ENCODE results near the gene MAPT.
"Not testable (repeated sequence)": the region's sequence is repeated elsewhere in the genome, so short reads cannot be mapped to it uniquely, and the experiment has no call there.

MAPT gene

DNA sequence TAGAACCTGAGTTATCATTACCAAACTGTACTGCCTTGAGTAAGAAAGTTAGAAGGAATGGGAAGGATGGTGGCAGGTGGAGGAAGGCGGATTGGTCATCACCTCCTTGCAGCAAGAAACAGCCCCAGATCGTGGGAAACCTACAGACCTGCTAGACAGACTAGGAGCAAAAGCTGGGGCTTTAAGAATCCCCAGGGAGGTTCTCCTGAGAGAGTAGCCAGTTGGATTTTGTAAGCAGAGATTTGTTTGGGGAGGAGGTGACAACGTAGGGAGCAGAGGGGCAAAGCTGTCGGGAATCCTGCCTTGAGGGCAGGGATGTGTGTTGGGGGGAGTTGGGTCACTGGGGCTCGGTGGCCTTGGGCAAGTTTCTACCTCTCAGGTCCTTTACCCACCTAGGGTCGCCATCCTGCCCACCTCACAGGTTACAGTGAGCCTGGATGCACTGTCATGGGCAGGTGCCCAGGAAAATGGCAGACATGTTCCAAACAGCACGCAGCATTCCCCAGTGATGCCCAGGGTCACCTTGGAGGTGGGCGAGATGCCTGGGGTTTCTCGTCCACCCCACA lies 55.5 kb downstream of the MAPT start:
- no peak for DNase-seq (ENCODE audit: low spot score)
- FAIRE-seq, result no peak

DNA sequence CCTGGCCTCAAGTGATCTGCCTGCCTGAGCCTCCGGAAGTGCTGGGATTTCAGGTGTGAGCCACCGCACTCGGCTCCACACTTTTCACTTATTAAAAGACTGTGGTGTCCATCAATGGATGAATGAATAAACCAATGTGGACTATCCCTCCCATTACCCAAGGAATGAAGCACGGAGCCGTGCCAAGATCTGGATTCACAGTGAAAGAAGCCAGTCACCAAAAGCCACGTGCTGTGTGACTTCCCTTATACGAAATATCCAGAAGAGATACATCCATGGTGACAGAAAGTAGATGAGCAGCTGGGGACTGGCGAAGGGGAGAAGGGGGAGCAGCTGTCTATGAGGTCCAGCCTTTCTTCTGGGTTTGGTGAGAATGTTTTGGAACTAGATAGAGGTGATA lies 56.5 kb downstream of the MAPT start:
- FAIRE-seq (no peak), DNase-seq (ENCODE audit: low spot score) (no peak)

DNA sequence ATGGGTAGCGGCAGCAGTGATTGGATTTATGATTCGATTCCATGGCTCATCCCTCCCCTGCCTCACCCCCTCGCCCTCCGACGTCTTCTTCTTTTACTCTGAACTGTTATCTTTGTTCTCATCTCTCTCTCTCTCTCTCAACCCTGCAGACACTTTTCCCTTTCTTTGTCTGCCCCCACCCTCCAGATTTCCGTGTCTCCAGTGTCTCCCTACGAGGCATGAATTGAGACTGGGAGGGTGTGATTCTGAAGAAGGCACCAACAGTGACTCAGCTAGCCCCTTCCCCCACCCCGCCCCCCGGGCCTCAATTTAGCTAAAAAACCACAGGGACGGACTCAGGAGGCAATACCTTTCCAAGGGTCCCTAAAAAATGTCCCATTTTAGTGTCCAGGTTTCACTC lies 57.0 kb downstream of the MAPT start:
- FAIRE-seq (no peak), DNase-seq (ENCODE audit: low spot score) (no peak)

DNA sequence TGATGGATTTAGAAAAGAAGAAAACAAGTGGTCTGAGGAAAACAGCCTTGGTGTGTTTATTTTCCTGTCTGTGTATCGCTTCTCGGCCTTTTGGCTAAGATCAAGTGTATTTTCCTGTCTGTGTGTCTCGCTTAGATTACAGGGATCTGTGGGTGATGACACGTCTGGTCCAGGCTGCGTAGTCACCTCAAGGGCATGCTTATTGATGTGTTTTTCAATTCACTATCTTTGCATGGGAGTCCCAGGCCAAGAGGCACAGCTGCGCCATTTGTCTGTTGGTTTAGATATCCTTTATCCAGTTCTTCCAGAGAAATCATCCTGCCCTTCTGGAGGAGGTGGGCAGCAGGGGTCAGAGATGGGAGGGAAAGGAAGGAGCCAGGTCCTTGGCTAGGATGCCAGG lies 57.6 kb downstream of the MAPT start:
- FAIRE-seq (no peak), DNase-seq (ENCODE audit: low spot score) (no peak)

DNA sequence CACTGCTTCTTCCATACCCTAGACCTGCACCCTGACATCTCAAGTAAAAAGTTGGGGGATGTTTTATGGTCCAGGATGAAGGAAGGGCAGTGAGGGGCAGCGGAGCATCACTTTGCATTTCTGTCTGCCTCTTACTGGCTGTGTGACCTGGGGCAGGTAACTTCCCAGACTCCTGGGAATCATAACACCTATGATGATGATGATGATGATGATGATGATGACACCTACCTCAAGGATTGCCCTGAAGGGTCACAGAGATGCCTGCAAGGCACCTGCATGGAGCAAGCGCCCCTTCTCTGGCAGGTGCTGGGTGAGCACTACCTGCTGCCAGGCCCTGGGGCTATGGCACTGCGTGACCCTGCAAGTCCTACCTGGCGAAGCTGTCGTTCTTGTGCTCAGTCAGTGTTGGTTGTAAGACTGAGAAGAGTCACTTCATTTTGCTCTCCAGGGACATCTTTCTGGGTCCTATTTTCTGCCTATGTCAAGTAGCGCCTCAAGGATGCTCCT lies 58.5 kb downstream of the MAPT start:
- FAIRE-seq, result no peak
- no peak for DNase-seq (ENCODE audit: low spot score)

DNA sequence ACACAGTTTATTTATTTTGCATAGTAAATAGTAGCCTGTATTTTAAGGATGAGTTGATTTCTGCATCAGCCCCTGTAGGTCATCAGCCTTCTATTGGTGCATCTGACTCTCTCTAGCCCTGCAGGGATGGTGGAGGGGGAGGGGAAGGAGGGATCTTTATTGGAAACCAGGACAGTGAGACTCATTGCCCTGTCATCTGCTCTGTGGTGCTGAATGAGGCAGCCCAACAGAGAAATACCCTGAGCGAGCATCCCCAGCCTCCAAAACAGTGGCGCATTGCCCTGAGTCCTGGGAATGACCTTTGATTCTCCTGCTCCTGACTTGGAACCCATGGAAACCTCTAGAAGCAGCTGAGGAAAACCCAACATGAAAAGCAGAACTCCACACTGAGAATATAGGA lies 59.2 kb downstream of the MAPT start:
- FAIRE-seq (no peak), DNase-seq (ENCODE audit: low spot score) (no peak)

DNA sequence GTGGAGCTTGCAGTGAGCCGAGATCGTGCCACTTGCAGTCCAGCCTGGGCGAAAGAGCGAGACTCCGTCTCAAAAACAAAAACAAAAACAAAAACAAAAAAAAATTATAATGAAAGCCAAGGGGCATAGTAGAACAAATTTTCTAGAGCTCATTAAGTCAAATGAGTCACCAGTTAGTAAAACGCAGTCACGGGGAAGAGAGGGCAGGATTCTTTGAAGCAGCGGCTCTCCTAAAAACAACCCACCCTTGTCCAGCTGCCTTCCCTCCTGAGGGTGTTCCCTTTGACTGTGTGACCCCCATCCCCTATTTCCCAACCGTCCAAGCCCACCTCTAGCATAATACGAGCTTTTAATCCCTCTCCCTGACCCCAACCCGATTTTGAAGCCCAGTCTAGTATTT lies 60.6 kb downstream of the MAPT start:
- DNase-seq (ENCODE audit: low spot score), result no peak
- FAIRE-seq, result no peak

DNA sequence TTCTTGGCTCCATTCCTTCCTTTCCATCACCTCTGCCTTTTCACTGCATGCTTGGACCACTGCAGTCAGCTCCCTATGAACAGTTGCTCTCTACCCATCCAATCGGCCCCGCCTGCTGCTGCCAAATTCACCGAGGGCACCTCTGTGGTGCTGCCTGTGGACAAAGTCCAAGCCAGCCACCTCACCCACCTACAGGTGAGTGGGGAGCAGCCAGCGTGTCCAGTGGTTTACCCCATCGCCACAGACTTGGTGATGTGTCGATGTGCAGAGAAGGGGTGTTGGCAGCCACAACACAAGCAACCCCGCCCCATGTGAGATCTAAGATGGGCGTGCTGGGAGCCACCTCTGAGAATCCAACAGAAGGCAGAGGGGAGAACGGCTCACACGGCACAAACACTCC lies 61.0 kb downstream of the MAPT start:
- FAIRE-seq (no peak), DNase-seq (ENCODE audit: low spot score) (no peak)

DNA sequence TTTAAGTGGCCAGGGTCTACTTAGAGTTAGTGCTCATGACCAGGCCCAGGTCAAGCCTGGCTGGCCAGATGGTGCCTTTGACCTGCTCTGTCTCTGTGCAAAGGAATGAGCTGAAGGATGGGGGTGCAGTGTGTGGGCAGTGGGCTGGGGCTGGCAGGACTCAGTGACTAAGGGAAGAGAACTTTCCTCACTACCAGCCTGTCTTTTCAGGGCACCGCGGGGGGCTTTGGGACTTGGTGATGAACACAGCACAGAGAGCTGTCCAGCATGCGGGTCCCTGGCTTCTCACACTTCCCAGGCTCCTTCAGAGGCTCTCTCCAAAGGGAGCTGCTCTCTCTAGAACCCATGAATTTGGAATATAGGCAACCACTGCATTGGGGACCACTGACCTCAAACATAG lies 61.7 kb downstream of the MAPT start:
- DNase-seq (ENCODE audit: low spot score) (no peak), FAIRE-seq (no peak)

DNA sequence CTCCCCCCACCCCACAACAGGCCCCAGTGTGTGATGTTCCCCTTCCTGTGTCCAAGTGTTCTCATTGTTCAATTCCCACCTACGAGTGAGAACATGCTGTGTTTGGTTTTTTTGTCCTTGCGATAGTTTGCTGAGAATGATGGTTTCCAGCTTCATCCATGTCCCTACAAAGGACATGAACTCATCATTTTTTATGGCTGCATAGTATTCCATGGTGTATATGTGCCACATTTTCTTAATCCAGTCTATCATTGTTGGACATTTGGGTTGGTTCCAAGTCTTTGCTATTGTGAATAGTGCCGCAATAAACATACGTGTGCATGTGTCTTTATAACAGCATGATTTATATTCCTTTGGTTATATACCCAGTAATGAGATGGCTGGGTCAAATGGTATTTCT lies 62.4 kb downstream of the MAPT start:
- not testable (repeated sequence) for DNase-seq (ENCODE audit: low spot score); FAIRE-seq

DNA sequence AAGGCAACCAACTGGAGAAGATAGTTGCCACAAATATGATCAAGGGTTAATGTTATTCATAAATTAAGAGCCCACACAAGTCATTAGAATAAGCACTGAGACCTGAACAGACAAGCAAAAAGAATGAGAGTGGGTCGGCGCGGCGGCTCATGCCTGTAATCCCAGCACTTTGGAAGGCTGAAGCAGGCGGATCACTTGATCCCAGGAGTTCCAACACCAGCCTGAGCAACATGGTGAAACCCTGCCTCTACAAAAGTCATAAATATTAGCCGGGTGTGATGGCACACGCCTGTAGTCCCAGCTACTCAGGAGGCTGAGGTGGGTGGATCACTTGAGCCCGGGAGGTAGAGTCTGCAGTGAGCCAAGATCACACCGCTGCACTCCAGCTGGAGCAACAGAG lies 64.0 kb downstream of the MAPT start:
- FAIRE-seq, result no peak

DNA sequence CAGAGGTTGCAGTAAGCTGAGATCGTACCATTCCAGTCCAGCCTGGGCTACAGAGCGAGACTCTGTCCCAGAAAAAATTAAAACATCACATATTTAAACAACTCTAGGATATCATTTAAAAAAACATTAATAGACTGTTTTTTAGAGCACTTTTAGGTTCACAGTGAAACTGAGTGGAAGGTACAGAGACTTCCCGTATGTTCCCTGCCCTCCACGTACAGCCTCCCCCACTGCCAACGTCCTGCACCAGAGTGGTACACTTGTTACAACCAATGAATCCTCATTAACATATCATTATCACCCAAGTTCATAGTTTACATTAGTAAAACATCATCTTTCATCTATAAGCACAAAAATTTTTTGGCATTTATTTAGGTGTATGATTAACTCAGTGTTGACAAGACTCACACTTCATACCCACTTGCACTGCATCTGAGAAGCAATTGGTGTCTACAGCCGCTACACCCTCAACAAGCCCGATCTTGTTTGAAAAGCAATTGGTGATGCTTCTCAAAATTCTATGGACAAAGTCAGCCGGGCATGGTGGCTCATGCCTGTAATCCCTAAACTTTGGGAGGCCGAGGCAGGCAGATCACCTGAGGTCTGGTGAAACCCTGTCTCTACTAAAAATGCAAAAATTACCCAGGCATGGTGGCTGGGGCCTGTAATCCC lies 64.8 kb downstream of the MAPT start:
- DNase-seq (ENCODE audit: low spot score), result no peak
- no peak for FAIRE-seq

More for the DNA sequence above, 64.0 kb downstream of the MAPT start:
- no peak for DNase-seq (ENCODE audit: low spot score)

DNA sequence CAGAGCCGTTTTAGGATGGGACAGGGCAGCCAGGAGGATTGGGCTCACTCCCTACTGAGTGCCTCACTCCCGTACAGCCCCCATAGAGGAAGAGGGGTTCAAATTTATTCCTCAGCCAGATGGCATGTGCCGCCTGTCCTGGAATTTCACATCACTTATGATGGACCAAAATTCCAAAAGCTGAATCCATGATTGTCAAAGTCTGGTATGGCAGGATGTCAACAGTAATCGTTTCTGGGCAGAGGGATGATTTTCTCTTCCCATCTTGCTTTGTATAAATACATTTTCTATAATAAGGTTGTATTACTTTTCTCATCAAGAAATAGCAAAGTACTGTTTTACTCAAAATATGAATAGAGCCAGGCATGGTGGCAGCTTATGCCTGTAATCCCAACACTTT lies 66.0 kb downstream of the MAPT start:
- FAIRE-seq, result no peak
- DNase-seq (ENCODE audit: low spot score), result no peak

DNA sequence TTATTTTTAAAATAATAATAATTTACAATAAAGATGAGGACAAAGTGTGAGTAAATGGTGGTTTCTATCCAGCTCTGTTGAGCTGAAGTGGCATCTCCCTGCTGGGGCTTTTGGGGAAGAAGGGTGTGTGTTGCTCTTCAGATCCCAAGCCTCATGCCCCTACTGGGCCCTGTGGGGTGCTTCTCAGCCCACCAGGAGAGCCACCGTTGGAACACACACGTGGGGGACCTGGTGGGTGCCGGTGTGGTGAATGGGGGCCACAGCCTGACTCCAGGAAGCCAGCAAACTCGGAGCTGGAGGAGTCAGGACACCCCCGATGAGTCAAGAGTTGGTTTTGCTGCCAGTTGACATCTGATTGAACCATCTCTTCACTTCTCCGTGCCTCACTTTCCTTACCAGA lies 66.9 kb downstream of the MAPT start:
- DNase-seq (ENCODE audit: low spot score) (no peak), FAIRE-seq (no peak)

DNA sequence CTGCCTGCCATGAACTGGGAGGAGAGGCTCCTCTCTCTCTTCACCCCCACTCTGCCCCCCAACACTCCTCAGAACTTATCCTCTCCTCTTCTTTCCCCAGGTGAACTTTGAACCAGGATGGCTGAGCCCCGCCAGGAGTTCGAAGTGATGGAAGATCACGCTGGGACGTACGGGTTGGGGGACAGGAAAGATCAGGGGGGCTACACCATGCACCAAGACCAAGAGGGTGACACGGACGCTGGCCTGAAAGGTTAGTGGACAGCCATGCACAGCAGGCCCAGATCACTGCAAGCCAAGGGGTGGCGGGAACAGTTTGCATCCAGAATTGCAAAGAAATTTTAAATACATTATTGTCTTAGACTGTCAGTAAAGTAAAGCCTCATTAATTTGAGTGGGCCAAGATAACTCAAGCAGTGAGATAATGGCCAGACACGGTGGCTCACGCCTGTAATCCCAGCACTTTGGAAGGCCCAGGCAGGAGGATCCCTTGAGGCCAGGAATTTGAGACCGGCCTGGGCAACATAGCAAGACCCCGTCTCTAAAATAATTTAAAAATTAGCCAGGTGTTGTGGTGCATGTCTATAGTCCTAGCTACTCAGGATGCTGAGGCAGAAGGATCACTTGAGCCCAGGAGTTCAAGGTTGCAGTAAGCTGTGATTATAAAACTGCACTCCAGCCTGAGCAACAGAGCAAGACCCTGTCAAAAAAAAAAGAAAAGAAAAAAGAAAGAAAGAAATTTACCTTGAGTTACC lies 68.0 kb downstream of the MAPT start:
- no peak for FAIRE-seq
- no peak for DNase-seq (ENCODE audit: low spot score)

DNA sequence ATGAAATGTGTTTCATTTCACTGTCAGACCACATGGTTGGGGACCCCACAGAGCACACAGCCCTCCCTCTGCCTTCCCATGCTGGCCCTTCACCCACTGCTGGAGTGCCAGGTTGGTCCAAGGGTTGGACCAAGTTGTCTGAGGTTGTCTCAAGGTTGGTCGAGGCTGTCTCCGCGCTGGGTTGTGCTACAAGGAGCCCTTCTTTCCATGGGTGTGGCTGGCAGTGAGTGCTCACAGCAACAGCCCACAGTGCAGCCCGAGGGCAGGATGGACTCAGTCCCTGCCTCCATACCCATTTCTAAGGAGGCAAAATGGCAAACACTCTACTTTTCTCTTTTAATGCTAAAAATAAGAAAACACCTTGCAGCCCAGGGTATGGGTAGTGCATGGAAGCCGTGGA lies 68.9 kb downstream of the MAPT start:
- no peak for DNase-seq (ENCODE audit: low spot score)
- FAIRE-seq, result no peak

DNA sequence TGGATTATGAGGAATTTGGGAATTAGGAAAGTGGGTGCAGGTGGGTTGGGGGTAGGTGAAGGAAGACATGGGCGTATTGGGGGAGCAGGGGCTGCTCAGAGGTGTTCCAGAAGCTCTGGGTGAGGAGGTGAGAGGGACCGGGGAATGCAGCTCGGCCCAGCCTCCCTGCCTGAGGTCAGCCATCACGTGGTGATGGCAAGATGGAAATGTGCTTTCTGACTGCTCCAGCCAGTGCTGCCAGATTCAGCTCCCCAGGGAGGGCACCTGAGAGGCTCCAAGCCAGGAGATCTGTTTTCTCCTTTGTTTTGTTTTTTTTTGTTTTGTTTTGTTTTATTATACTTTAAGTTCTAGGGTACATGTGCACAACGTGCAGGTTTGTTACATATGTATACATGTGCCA lies 69.5 kb downstream of the MAPT start:
- no peak for FAIRE-seq
- DNase-seq (ENCODE audit: low spot score), result no peak

DNA sequence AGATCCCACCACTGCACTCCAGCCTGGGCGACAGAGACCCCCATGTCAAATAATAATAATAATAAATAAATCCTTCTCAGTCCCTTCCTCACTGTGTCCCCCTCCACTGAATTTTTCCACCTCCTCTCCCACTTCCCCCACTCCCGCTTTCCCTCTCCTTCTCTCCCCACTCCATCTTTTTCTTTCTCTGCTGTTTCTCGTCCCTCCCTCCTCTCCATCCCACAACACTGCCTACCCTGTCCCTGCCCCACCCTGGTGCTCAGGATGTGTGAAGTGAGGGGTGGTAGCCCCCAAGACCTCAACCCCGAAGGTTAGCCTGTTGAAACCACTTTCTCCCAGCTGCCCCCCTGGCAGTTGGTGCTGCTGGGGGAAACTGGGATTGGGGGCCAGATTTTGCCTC lies 70.3 kb downstream of the MAPT start:
- FAIRE-seq, result no peak

DNA sequence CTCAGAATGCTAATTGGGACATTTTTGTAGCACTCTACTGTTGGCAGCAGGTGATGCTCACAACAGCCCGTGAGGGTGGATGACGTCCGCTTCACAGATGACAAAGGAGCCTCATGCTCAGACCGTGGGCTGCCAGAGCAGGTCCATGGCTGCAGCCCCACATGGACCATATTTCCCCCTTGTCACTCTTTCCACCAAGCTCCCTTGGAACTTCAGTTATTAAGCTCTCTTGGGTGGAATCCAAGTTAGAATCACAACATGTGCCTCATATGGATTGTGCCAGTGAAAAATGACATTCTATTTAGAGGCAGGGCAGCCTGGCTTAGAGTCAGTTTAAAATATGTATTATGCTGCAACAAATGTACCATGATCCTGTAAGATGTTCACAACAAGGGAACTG lies 71.5 kb downstream of the MAPT start:
- FAIRE-seq, result no peak
- no peak for DNase-seq (ENCODE audit: low spot score)

More for the DNA sequence above, 70.3 kb downstream of the MAPT start:
- DNase-seq (ENCODE audit: low spot score), result no peak

DNA sequence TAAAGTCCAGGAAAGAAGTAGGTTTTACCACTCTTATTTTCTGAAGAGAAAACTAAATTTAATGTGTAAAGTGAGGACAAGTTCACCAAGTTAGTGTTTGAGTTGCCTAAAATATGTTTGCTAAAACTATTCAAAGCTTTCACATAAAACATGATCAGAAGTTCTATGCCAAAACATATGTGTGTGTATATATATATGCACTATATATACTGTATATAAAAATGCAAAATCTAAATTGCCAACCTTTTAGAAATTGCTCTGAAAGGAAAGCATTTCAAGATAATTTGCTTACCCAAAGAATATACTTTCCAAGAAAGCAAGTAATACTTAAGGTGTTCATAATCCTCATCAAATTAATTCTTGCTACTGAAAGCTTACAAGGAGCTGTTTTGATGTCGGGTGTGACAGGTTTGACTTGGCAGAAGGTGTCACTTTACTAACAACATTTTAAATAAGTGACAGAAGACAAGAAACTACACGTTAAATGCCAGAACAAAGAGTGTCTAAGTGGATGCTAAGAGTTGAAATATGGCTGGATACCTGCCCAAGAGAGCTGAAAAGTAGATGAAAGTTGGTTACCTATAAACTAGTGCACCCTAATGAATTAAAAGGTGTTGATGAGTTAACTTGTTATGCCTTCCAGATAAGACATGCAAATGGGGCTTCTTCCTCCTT lies 72.4 kb downstream of the MAPT start:
- no peak for DNase-seq (ENCODE audit: low spot score)
- FAIRE-seq, result no peak

DNA sequence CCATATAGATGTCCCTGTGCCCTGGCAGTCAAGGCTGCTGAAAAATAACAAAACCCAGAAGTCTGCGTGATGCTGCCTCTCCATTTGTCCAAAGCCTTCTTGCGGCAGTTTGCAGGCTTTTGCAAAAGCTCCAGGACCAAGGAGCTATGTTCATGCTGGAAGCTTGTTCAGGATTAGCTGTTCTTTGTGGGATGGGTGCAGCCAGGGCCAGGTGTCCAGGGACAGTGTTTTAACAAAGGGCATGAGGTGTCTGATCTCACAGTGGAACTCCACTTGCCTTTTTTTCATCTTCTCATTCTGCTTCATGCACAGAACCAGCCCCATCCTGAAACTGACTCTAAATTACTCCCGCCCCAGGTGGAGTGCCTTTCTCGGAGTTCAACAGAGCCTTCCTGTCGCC lies 73.0 kb downstream of the MAPT start:
- DNase-seq (ENCODE audit: low spot score), result no peak
- no peak for FAIRE-seq

DNA sequence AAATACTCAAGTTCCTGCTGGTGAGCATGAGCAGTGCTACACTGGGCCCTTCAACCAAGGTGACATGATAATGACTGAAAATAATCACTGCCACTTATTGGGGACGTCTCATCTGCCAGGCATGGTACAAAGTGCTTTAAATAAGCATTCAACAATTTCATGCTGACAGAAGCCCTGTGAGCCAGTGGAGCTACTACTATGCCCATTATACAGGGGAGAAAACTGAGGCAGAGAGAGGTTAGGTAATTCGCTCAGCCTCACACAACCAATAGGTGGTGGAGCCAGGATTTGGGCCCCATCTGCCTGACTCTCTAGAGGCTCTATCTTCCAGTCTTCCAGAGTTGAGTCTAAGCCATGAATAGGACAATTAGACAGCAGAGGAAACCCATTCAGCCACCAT lies 74.4 kb downstream of the MAPT start:
- FAIRE-seq (no peak), DNase-seq (ENCODE audit: low spot score) (no peak)

All from RCC 7860 (cell line).